Measurements from ENCODE around the gene RCN2. TPM values are rescaled to one million over a fixed set of nuclear protein-coding genes. Genes with fewer than 3 reads are reported as not detected.

The RCN2 gene
- total RNA-seq, 1 donor from 2014 or later: 42.2 TPM

DNA sequence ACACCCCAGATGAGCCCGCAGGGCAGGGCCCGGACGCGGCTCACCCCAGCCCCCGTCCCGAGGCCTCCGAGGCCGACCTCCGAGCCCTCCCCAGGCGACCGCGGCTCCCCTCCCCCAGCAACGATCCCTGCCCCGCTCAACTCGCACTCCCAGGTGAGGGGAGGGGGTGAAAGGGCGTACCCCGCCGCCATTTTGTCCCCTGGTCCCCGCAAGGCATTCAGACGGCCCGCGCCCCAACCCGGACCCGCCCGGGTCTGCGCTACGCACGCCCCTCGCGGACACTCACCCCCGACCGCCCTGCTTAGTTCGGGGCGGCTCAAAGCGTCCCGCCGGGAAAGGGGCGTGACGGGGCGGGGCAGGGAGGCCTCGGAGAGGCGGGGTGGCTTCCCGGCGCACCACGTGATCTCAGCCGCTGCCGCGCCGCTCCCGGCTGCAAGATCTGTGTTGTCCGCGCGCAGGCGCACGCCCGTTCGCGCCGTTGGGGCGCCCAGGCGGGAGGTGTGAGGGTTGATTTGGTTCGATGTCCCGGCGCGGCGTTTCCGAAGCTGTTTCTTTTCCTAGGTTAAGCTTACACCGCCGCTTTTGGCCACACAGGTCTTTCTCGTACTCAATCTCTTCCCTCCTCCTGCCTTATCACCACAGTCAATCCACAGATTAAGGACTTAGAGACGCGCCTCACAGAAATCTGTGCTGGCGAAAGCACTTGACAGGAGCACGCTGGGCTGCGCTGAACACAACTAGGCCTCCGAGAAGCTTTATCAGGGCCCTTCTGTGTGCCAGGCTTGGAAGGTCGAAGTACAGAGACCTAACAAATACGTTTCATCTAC, 26.3 kb upstream of the RCN2 start, which contains the start of gene SCAPER:
SCAPER (minus strand) TSS at position 328 of the 827 bp plus-strand sequence. CDS start 21,523 bp downstream, outside the sequence.
- H3K9me3 Mint-ChIP-seq: no peaks in the 10 kb centered on the region
- peaks cover 36% of the 10 kb centered on the region for H3K4me1 Mint-ChIP-seq (ENCODE audit: low read depth)
- peak within 1 kb of the TSS; percentile 93 for H3K27ac Mint-ChIP-seq
- intact Hi-C loops (cut with micrococcal nuclease): loop anchor here (1.0 to 2.0 kb wide), 3 partner anchors 26 to 515 kb away; partner anchors contain the start of genes HMG20A, PEAK1 and RCN2
- peaks cover 4% of the 10 kb centered on the region for H3K27me3 Mint-ChIP-seq (ENCODE audit: insufficient read depth)
- H3K4me3 Mint-ChIP-seq: peak within 1 kb of the TSS; percentile 91
- DNase-seq (ENCODE audit: low spot score): peak; percentile 88
- H3K36me3 Mint-ChIP-seq (ENCODE audit: low read depth): no peaks in the 10 kb centered on the region

DNA sequence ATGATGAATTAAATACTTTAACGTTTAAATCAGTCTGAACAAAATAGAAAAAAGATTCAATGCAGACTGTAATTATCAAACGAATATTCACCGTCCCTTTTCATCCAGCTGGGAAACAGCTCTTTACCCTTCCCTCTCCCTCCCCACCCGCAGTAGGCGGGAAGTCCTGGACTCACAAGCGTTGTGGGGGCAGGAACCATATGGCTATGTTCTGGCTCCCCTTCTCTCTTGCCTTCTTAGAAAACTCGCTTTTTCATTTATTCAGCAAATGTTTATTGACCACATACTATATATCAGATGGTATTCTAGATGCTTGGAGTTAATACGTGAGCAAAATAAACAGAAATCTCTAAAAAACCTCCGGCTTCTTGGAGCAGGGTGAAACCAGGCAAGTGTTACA, 25.7 kb upstream of the RCN2 start:
- Mint-ChIP-seq H3K27ac (no peak overlapping the region), H3K4me1 (ENCODE audit: low read depth) (peaks cover 36% of the 10 kb centered on the region), H3K27me3 (ENCODE audit: insufficient read depth) (peaks cover 4% of the 10 kb centered on the region), H3K4me3 (peak overlapping the region; percentile 91), H3K36me3 (ENCODE audit: low read depth) (no peaks in the 10 kb centered on the region), H3K9me3 (no peaks in the 10 kb centered on the region)
- intact Hi-C loops (cut with micrococcal nuclease): loop anchor here (1.0 to 2.0 kb wide), 3 partner anchors 25 to 514 kb away; partner anchors contain the start of genes HMG20A, PEAK1 and RCN2
- no peak for DNase-seq (ENCODE audit: low spot score)

DNA sequence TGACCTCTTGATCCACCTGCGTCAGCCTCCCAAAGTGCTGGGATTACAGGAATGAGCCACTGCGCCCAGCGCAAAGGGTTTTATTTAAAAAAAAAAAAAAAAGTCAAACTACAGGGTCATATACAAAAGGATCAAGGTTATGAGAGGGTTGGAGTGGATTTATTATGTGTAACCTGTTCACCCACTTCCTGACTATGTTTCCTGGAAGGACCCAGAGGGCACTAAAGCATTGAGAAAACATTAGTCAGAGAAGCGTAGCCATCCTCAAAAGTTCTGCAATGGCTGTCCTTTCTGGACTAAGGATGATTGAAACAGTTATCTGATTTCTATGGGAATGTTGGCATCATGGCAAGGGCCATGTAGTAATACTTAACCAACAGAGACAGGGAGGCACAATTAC, 19.1 kb upstream of the RCN2 start:
- H3K27ac Mint-ChIP-seq: no peak overlapping the region
- intact Hi-C loops (cut with micrococcal nuclease): no loop called here
- no peaks in the 10 kb centered on the region for H3K4me1 Mint-ChIP-seq (ENCODE audit: low read depth)
- no peak for DNase-seq (ENCODE audit: low spot score)
- no peaks in the 10 kb centered on the region for H3K9me3 Mint-ChIP-seq
- H3K27me3 Mint-ChIP-seq (ENCODE audit: insufficient read depth): peaks cover 12% of the 10 kb centered on the region
- H3K4me3 Mint-ChIP-seq: no peak overlapping the region
- H3K36me3 Mint-ChIP-seq (ENCODE audit: low read depth): no peaks in the 10 kb centered on the region

DNA sequence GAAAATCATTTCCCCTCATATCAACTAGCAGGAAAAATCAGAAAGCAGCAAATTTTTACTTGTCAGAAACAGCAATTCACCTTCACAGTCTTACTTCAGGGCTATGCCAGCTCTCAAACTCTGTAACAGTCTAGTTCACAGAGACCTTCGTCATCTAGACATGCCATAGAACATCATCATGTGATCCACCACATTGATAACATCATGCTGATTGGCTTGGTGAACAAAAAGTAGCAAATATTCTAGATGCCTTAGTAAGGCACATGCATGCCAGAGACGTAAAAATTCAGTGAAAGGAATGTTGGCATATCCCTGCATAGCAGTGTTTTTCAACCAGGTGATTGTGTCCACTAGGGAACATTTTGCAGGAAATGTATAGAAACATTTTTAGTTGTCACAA, 17.8 kb upstream of the RCN2 start:
- no peak for DNase-seq (ENCODE audit: low spot score)
- Mint-ChIP-seq H3K9me3 (peaks cover 3% of the 10 kb centered on the region), H3K36me3 (ENCODE audit: low read depth) (no peaks in the 10 kb centered on the region), H3K27ac (no peak overlapping the region), H3K27me3 (ENCODE audit: insufficient read depth) (peaks cover 17% of the 10 kb centered on the region), H3K4me1 (ENCODE audit: low read depth) (no peaks in the 10 kb centered on the region), H3K4me3 (no peak overlapping the region)
- intact Hi-C loops (cut with micrococcal nuclease): no loop called here

DNA sequence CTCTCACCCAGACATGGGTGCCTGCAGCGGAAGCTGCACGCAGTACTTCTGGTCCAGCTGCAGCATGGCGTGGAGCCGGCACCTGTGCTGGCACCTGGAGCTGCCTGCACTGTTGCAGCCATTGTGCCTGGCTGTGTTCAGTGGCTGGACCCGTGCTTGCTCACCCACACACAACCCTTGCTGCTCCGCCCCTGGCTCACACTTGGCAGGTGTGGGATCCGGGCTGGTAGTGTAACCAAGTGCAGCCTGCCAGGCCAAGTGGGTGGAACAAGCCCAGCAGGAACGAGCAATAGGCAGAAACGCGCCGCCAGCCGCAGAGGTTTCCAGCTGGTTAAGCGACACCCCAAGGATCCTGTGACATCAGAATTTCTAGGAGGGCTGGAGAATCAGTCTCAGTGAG, 15.2 kb upstream of the RCN2 start:
- Mint-ChIP-seq H3K4me1 (ENCODE audit: low read depth) (no peaks in the 10 kb centered on the region), H3K27me3 (ENCODE audit: insufficient read depth) (peaks cover 16% of the 10 kb centered on the region), H3K9me3 (peaks cover 3% of the 10 kb centered on the region), H3K36me3 (ENCODE audit: low read depth) (no peaks in the 10 kb centered on the region), H3K27ac (no peak overlapping the region), H3K4me3 (no peak overlapping the region)
- DNase-seq (ENCODE audit: low spot score): no peak
- intact Hi-C loops (cut with micrococcal nuclease): no loop called here

DNA sequence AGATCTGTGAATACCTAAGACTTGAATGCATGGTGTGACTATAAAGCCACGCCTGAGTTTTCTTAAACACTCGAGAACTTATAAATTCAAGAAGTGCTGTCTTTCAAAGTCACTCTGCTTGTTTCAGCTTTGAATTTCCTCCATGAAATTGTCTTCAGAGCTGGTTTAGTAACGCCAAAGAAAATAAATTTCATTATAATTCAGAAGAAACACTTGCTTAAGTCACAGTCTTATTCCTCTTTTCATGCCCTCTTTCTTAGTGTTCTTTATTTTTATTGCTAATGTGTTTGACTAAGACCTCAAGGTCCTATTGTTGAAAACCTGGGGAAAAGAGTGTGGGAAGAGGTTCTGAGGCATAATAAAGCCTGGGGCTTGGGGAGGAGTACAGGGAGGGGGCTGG, 3.3 kb upstream of the RCN2 start:
- intact Hi-C loops (cut with micrococcal nuclease): no loop called here
- Mint-ChIP-seq H3K27me3 (ENCODE audit: insufficient read depth) (peaks cover 17% of the 10 kb centered on the region), H3K36me3 (ENCODE audit: low read depth) (peaks cover 4% of the 10 kb centered on the region), H3K4me1 (ENCODE audit: low read depth) (peaks cover 19% of the 10 kb centered on the region), H3K27ac (no peak overlapping the region), H3K4me3 (no peak overlapping the region), H3K9me3 (no peaks in the 10 kb centered on the region)
- DNase-seq (ENCODE audit: low spot score): no peak

DNA sequence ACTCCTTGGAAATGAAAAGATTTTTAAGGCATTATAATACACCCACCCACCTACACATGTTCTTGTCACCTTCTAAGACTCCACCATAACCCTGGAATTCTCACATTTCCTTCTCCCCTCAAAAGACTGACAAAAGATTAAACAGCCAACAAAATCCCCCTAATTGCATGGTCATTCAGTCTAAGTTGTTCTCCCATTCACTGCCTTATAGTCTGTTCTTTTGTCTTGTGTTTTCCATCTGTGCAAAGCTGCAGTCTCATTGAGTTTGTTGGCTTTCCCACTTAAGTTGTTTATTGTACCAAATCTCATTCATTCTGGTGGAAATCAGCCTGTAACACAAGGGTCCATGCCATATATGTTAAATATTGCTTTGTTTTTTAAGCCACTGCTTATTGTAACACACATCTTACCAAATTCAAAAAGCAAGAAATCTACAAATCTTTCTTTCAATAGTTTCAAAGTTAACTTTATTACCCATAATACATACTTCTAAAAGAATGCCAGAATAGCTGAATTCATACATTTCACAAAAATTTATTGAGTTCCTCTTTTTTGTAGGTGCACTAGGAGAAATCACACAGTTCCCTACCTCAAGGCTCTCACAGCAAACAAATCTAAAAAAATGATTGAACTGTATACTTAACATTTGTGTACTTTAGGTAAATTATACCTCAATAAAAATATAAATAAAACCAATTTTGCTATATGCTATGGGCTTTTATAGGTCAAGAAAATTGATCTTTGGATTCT, 2.4 kb upstream of the RCN2 start:
- peaks cover 15% of the 10 kb centered on the region for H3K27me3 Mint-ChIP-seq (ENCODE audit: insufficient read depth)
- intact Hi-C loops (cut with micrococcal nuclease): no loop called here
- no peak overlapping the region for H3K4me3 Mint-ChIP-seq
- no peaks in the 10 kb centered on the region for H3K9me3 Mint-ChIP-seq
- peaks cover 10% of the 10 kb centered on the region for H3K36me3 Mint-ChIP-seq (ENCODE audit: low read depth)
- no peak for DNase-seq (ENCODE audit: low spot score)
- peaks cover 29% of the 10 kb centered on the region for H3K4me1 Mint-ChIP-seq (ENCODE audit: low read depth)
- no peak overlapping the region for H3K27ac Mint-ChIP-seq

DNA sequence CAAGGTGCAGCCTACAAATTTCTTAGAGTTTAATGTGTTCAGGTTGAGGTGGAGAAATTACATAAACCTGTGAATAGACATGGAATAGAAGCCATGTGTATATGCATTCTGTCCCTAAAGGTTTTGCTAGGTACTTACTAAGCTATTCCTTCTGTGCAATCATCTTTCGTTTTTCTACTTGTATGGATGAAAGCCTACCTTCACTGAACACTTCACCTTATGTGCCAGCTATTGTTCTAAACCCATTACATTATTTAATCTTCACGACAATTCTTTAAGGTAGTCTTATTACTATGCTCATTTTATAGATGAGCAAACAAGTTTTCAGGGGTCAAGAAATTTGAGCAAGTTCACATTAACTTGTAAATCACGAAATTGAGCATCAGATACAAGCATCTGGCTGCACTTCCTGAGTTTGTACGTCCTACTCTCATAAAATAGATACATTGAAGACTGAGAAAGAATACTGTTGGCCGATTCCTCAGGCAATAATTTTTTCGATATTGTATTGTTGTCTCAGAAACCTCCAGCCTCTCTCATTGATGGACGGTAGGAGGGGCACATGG, 635 bp upstream of the RCN2 start:
- H3K27me3 Mint-ChIP-seq (ENCODE audit: insufficient read depth): peaks cover 9% of the 10 kb centered on the region

DNA sequence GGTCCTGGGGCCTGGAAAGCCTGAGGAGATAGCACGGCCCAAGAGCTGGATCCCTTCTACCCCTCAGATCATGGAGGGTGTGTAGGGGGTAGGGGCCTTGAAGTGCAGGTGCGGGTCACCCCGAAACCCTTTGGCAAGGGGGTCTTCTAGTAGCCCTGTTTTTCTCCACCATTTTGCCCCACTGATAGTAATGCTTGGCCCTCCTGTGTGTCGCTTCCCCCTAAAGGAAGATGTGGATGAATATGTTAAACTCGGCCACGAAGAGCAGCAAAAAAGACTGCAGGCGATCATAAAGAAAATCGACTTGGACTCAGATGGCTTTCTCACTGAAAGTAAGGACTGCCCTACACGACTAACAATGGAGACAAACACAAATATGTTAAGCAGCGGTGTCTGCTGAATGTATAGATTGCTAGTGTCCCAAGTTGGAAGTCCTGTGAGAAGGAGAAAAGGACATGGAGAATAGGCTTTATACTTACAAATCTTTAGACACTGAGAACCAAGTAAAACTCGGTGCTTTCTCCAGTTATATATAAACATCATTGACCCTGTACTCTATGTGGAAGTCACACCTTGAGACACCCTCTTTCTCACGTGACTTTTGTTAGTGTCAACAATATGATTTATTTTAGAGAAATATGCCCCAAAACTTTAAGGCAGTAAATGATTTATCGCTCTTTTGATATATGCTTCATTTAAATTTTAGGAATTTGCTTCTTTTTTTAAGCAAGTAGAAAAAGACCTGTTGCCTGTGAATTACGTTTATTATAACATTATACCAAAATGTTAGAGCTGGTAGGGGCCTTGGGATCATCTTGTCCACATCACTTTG, 802 bp downstream of the RCN2 start:
- no peaks in the 10 kb centered on the region for H3K9me3 Mint-ChIP-seq
- peak overlapping the region; percentile 84 for H3K27ac Mint-ChIP-seq
- intact Hi-C loops (cut with micrococcal nuclease): loop anchor here (5.0 kb wide), 1 partner anchor 1505 kb away; the partner anchor contains the start of gene IREB2
- H3K4me1 Mint-ChIP-seq (ENCODE audit: low read depth): peaks cover 44% of the 10 kb centered on the region
- peaks cover 5% of the 10 kb centered on the region for H3K27me3 Mint-ChIP-seq (ENCODE audit: insufficient read depth)
- peak overlapping the region; percentile 92 for H3K4me3 Mint-ChIP-seq
- peaks cover 31% of the 10 kb centered on the region for H3K36me3 Mint-ChIP-seq (ENCODE audit: low read depth)
- DNase-seq (ENCODE audit: low spot score): no peak

More for the DNA sequence above, 635 bp upstream of the RCN2 start:
- Mint-ChIP-seq H3K4me3 (peak overlapping the region; percentile 85), H3K4me1 (ENCODE audit: low read depth) (peaks cover 44% of the 10 kb centered on the region), H3K36me3 (ENCODE audit: low read depth) (peaks cover 22% of the 10 kb centered on the region), H3K27ac (peak overlapping the region; percentile 80), H3K9me3 (no peaks in the 10 kb centered on the region)
- intact Hi-C loops (cut with micrococcal nuclease): loop anchor here (1.0 to 5.0 kb wide), 9 partner anchors 26 to 1506 kb away; partner anchors contain the start of genes ETFA, HMG20A, IREB2 and PEAK1
- no peak for DNase-seq (ENCODE audit: low spot score)

DNA sequence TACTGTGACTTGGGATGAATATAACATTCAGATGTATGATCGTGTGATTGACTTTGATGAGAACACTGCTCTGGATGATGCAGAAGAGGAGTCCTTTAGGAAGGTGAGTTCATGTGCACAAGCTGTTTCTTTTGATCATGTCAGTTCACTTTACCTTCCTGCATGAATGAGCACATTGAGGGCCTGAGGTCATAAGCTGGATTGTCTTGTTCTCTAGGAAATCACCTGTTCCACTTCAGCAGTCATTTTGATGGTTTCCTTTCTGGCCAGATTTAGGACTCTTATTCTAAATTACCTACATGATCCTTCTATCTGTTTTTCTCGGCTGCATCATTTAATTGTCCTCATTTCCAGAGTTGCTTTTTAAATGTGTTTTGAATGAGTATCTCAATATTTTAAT, 4.1 kb downstream of the RCN2 start:
- peak overlapping the region; percentile 63 for H3K27ac Mint-ChIP-seq
- peaks cover 38% of the 10 kb centered on the region for H3K36me3 Mint-ChIP-seq (ENCODE audit: low read depth)
- H3K27me3 Mint-ChIP-seq (ENCODE audit: insufficient read depth): no peaks in the 10 kb centered on the region
- intact Hi-C loops (cut with micrococcal nuclease): no loop called here
- peaks cover 51% of the 10 kb centered on the region for H3K4me1 Mint-ChIP-seq (ENCODE audit: low read depth)
- DNase-seq (ENCODE audit: low spot score): no peak
- no peaks in the 10 kb centered on the region for H3K9me3 Mint-ChIP-seq
- peak overlapping the region; percentile 45 for H3K4me3 Mint-ChIP-seq

DNA sequence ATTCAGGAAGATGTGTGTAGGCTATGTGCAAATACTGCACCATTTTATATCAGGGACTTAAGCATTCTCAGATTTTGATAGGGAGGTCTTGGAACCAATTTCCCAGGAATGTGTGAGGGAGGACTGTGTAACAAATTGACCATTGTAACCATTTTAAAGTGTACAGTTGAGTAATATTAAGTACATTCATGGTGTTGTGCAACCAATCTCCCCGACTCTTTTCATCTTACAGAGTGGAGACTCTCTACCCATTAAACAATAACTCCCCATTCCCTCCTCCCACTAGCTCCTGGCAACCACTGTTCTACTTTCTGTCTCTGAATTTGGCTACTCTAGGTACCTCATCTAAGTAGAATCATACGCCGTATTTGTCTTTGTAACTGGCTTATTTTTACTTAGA, 5.1 kb downstream of the RCN2 start:
- Mint-ChIP-seq H3K27me3 (ENCODE audit: insufficient read depth) (no peaks in the 10 kb centered on the region), H3K36me3 (ENCODE audit: low read depth) (peaks cover 38% of the 10 kb centered on the region), H3K4me1 (ENCODE audit: low read depth) (peaks cover 44% of the 10 kb centered on the region), H3K4me3 (no peak overlapping the region), H3K9me3 (no peaks in the 10 kb centered on the region), H3K27ac (no peak overlapping the region)
- intact Hi-C loops (cut with micrococcal nuclease): no loop called here
- no peak for DNase-seq (ENCODE audit: low spot score)

DNA sequence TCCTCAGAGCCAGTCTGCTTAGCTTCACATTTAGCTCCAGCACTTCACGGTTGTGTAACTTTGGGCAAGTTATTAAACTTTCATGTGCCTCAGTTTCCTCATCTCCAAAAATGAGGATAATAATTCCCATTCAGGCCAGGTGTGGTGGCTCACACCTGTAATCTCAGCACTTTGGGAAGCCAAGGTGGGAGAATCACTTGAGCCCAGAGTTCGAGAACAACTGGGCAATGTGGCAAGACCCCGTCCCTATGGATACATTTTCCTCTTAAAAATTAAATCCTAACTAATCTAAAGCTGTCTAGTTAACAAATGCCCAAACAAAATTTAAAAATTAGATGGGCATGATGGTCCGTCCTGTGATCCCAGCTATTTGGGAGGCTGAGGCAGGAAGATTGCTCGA, 7.2 kb downstream of the RCN2 start:
- DNase-seq (ENCODE audit: low spot score): no peak
- H3K36me3 Mint-ChIP-seq (ENCODE audit: low read depth): peaks cover 33% of the 10 kb centered on the region
- intact Hi-C loops (cut with micrococcal nuclease): no loop called here
- H3K27ac Mint-ChIP-seq: no peak overlapping the region
- no peaks in the 10 kb centered on the region for H3K9me3 Mint-ChIP-seq
- no peak overlapping the region for H3K4me3 Mint-ChIP-seq
- peaks cover 27% of the 10 kb centered on the region for H3K4me1 Mint-ChIP-seq (ENCODE audit: low read depth)
- H3K27me3 Mint-ChIP-seq (ENCODE audit: insufficient read depth): no peaks in the 10 kb centered on the region

Data from activated T-helper 1 cell treated with anti-CD3 and anti-CD28 coated beads, Interleukin-12 subunit alpha, Interleukin-12 subunit beta, Interleukin-2, Interleukin-4 antibody, amounts not matched to agents 30 ng/mL and 10 ng/mL and 1 ng/mL, durations not matched to agents 14 hours and 24 hours and 36 hours (primary cell).